Testis (tissue), 3 donors: ENCODE data around the gene IL36B. TPM values are rescaled to one million over a fixed set of nuclear protein-coding genes. Genes with fewer than 3 reads are reported as not detected.

Experiments used
- DNase-seq: peaks from one replicate; pipeline ENCODE4 v3.0.0-alpha.2; 2019
- H3K27ac ChIP-seq, 2 donors: fragments of 200-600 bp; sonication (generic); one replicate each; pipeline ENCODE4 v1.5.1; 2019
- H3K27me3 ChIP-seq: fragments of 200-600 bp; sonication (generic); one replicate; pipeline ENCODE4 v1.5.1; 2019
- H3K36me3 ChIP-seq: fragments of 200-600 bp; sonication (generic); one replicate; pipeline ENCODE4 v1.5.1; 2017; ENCODE audit warnings: low read depth; ENCODE audit errors: missing control alignments
- H3K4me1 ChIP-seq: fragments of 200-600 bp; sonication (generic); one replicate; pipeline ENCODE4 v1.5.1; 2019
- H3K4me3 ChIP-seq, 2 donors: fragments of 200-600 bp; sonication (generic); one replicate each; pipeline ENCODE4 v1.5.1; 2017 to 2019
- H3K9me3 ChIP-seq: fragments of 200-600 bp; sonication (generic); one replicate; pipeline ENCODE4 v1.5.1; 2017
- CTCF ChIP-seq, 3 experiments: fragments of 450-650 bp in 2 of 3; fragments of 200-600 bp in 1 of 3; sonication (generic) in 1 of 3; IDR thresholded peaks; one replicate each; pipeline ENCODE4 v1.5.1; 2016 to 2019; ENCODE audit warnings: antibody characterized with exemption in 3 of 3, mild to moderate bottlenecking in 2 of 3, moderate library complexity in 1 of 3
- POLR2A ChIP-seq: fragments of 450-650 bp; IDR thresholded peaks from one replicate; pipeline ENCODE4 v1.6.1; 2017; ENCODE audit warnings: antibody characterized with exemption, mild to moderate bottlenecking, moderate library complexity
- WGBS, 2 donors: methylation state at CpG; one replicate each; pipeline ENCODE4 v1.1.5; 2018; 5-methylcytosine and 5-hydroxymethylcytosine counted together
- intact Hi-C: fragments of 100-400 bp; cut with DNase I; formaldehyde crosslinking; loops from one replicate; pipeline ENCODE4 v1.15.1; 2023; ENCODE audit warnings: low total_unique reads
- polyA plus RNA-seq: library from polyadenylated mRNA; stranded (reverse); fragments of 350-450 nt; fragmentation: Illumina TruSeq; extraction: RNeasy Lipid Tissue Mini Kit (QIAGEN cat#74804); gene quantifications from one replicate; pipeline ENCODE4 v1.2.3, GENCODE V29; 2014; ENCODE audit warnings: low read depth, low replicate concordance; ENCODE audit not compliant: insufficient read depth
- total RNA-seq, 2 donors: library from RNA; depleted of rRNA; stranded (reverse); fragments of >200 nt; gene quantifications; one replicate each; pipeline ENCODE4 v1.2.3, GENCODE V29; 2016

IL36B gene
- total and polyA plus RNA-seq, 3 donors from 2014 or later: not detected

- Histone ChIP-seq H3K9me3 (no peaks in the 10 kb centered on the region), H3K4me1 (no peaks in the 10 kb centered on the region), H3K27ac (no peak within 1 kb of the TSS), H3K27me3 (no peaks in the 10 kb centered on the region), H3K4me3 (no peak within 1 kb of the TSS), H3K36me3 (no peaks in the 10 kb centered on the region)
- TF ChIP-seq CTCF (IDR thresholded peaks at IDR 0.05) (no peak), POLR2A (no peak)
- intact Hi-C loops: no loop called here
- no peak for DNase-seq
- 89 to 93% methylated on average over 3 of the region's 3 CpGs for WGBS, 2 donors
These were observed 15.0 kb upstream of the IL36B start, which contains the start of gene IL1F10 for GRCh38 chr2:113067681-113068080. TSS of gene IL1F10 (plus strand) at chr2:113067970. CDS start at chr2:113072739, 4,769 bp downstream.

- no peak overlapping the region for H3K27ac ChIP-seq
- H3K9me3 ChIP-seq: no peaks in the 10 kb centered on the region
- WGBS, 2 donors: 92 to 100% methylated on average over 1 of the region's 1 CpG
- DNase-seq: no peak
- intact Hi-C loops: no loop called here
- no peak overlapping the region for H3K4me3 ChIP-seq
- H3K4me1 ChIP-seq: no peaks in the 10 kb centered on the region
- H3K27me3 ChIP-seq: no peaks in the 10 kb centered on the region
- H3K36me3 ChIP-seq: no peaks in the 10 kb centered on the region
- TF ChIP-seq CTCF (IDR thresholded peaks at IDR 0.05) (no peak), POLR2A (no peak)
These were observed 12.2 kb upstream of the IL36B start for GRCh38 chr2:113064898-113065297.

GRCh38 chr2:113064281-113064680, 11.6 kb upstream of the IL36B start:
- no peaks in the 10 kb centered on the region for H3K9me3 ChIP-seq
- no peak for DNase-seq
- H3K4me1 ChIP-seq: no peaks in the 10 kb centered on the region
- H3K4me3 ChIP-seq: no peak overlapping the region
- no peaks in the 10 kb centered on the region for H3K36me3 ChIP-seq
- 66 to 89% methylated on average over 5 of the region's 5 CpGs for WGBS, 2 donors
- intact Hi-C loops: no loop called here
- no peak overlapping the region for H3K27ac ChIP-seq
- no peak for TF ChIP-seq CTCF (IDR thresholded peaks at IDR 0.05)
- no peak for TF ChIP-seq POLR2A
- H3K27me3 ChIP-seq: no peaks in the 10 kb centered on the region

GRCh38 chr2:113061896-113062770, 9.5 kb upstream of the IL36B start:
- no peaks in the 10 kb centered on the region for H3K36me3 ChIP-seq
- H3K27ac ChIP-seq: no peak overlapping the region
- H3K9me3 ChIP-seq: no peaks in the 10 kb centered on the region
- H3K4me1 ChIP-seq: no peaks in the 10 kb centered on the region
- TF ChIP-seq CTCF (IDR thresholded peaks at IDR 0.05) (no peak), POLR2A (no peak)
- intact Hi-C loops: no loop called here
- 89 to 92% methylated on average over 6 to 18 of the region's 18 CpGs for WGBS, 2 donors
- H3K4me3 ChIP-seq: no peak overlapping the region
- DNase-seq: no peak
- no peaks in the 10 kb centered on the region for H3K27me3 ChIP-seq

- H3K36me3 ChIP-seq: no peaks in the 10 kb centered on the region
- H3K4me1 ChIP-seq: no peaks in the 10 kb centered on the region
- H3K9me3 ChIP-seq: no peaks in the 10 kb centered on the region
- no peak for DNase-seq
- H3K27ac ChIP-seq: no peak overlapping the region
- intact Hi-C loops: no loop called here
- H3K27me3 ChIP-seq: no peaks in the 10 kb centered on the region
- TF ChIP-seq POLR2A (no peak), CTCF (IDR thresholded peaks at IDR 0.05) (no peak)
- WGBS, 2 donors: 81 to 87% methylated on average over 2 of the region's 2 CpGs
- H3K4me3 ChIP-seq: no peak overlapping the region
These were observed 8.6 kb upstream of the IL36B start for GRCh38 chr2:113061241-113061640.
